AG10803 (cell line): ENCODE results near the gene CTDNEP1.

Source experiments
- DNase-seq: peaks from one replicate; pipeline ENCODE4 v3.0.0; 2010; ENCODE audit warnings: low read depth
- H3K4me3 ChIP-seq: 2 replicates; pipeline ENCODE4 v1.5.1; 2011; ENCODE audit warnings: mild to moderate bottlenecking, low read length, control low read depth
- CTCF ChIP-seq: conservative IDR thresholded peaks from 2 replicates; pipeline ENCODE4 v1.5.1; 2011; ENCODE audit warnings: mild to moderate bottlenecking, low read length, control low read depth, inconsistent platforms

The CTDNEP1 gene

GRCh38 chr17:7283471-7284216 is 32.1 kb upstream of the CTDNEP1 start:
- no peak for DNase-seq
- H3K4me3 ChIP-seq: no peak overlapping the region
- TF ChIP-seq CTCF: no peak

GRCh38 chr17:7282752-7283321 is 31.3 kb upstream of the CTDNEP1 start:
- TF ChIP-seq CTCF: no peak
- no peak for DNase-seq
- no peak overlapping the region for H3K4me3 ChIP-seq

GRCh38 chr17:7281953-7282751 is 30.6 kb upstream of the CTDNEP1 start:
- H3K4me3 ChIP-seq: peak overlapping the region; percentile 58
- TF ChIP-seq CTCF: no peak
- no peak for DNase-seq

GRCh38 chr17:7281074-7281952 is 29.8 kb upstream of the CTDNEP1 start, which contains the start of gene SLC2A4:
Gene SLC2A4 (plus strand): TSS chr17:7281718. CDS start chr17:7281935, 217 bp downstream.
- no peak for TF ChIP-seq CTCF
- H3K4me3 ChIP-seq: peak within 1 kb of the TSS; percentile 58
- peak; percentile 85 for DNase-seq

- peak; percentile 86 for TF ChIP-seq CTCF
- peak overlapping the region; percentile 58 for H3K4me3 ChIP-seq
- DNase-seq: peak; percentile 68
Measured at GRCh38 chr17:7280519-7281073, 29.1 kb upstream of the CTDNEP1 start.

- H3K4me3 ChIP-seq: no peak overlapping the region
- no peak for TF ChIP-seq CTCF
- DNase-seq: no peak
Measured at GRCh38 chr17:7279448-7279847, 27.9 kb upstream of the CTDNEP1 start.
